ENCODE measurements around the gene CDK5.
"Not testable (repeated sequence)": the region's sequence is repeated elsewhere in the genome, so short reads cannot be mapped to it uniquely, and the experiment has no call there.

The CDK5 gene

GRCh38 chr7:151056666-151057505, 811 bp downstream of the CDK5 start:
- peak; percentile 51 for DNase-seq (ENCODE audit: low spot score)

DNA sequence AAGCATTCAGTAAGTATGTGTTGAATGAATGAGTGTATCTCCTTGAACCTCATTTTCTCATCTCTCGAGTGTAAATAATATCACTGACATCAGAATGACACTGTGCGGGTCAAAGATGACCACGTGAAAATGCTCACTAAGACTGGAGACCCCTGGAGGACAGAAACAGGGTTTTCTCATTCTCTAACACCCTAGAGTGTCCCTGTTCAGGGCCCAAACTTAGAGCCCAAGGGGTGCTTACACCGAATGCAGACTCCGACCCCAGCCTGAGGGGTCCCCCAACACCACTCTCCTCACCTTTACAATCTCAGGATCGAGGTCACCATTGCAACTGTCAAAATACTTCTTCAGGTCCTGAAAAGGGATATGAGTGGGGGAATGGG, 1.4 kb downstream of the CDK5 start:
- no peak for DNase-seq (ENCODE audit: low spot score)

DNA sequence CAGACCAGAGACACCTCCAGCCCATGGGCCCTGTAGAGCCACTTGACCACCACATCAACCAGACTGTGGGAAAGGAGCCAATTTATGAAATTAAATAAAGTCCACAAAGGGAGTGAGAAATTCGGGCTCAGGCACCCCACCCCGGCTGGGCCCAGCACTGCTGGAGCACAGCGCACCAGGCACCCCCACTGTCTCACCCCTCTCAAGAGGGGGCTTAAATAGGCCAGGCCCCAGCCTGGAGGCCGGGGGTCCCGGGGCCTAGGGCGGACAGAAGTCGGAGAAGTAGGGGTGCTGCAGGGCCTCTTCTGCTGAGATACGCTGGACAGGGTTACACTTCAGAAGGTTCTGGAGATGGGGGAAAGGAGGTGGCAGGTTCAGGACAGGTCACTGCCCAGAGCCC, 3.9 kb downstream of the CDK5 start:
- DNase-seq (ENCODE audit: low spot score): no peak

DNA sequence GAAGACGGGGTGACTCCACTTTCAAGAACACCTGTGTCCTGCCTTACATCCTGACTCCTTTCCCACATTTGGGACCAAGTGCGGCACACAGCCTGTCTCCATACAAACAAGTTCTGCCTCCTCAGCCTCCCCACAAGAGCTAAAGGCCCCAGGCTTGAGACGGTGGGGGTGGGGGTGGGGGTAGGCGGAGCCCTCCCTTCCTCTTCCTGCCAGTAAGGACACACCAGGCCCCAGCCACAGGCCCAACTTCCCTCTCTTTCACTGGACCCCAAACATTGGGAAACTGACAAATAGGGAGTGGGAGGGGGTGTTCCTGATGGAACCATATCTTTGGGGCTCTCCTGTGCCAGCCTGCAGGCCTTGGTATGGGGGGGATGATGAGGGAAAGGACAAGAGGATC, 4.6 kb downstream of the CDK5 start:
- no peak for DNase-seq (ENCODE audit: low spot score)

DNA sequence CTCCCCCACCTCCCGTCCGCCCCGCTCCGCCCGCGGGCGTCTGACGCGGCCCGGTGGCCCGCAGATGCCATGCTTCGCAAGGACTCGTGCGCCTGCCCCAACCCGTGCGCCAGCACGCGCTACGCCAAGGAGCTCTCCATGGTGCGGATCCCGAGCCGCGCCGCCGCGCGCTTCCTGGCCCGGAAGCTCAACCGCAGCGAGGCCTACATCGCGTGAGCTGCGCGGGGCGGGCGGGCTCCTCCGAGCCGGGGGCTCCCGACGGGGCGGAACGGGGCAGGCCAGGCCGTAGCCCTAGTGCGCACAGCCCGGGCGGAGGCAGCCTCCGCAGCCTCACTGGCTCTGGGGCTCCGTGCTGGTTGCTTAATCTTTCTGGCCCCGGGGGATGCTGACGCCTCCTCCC, 6.6 kb downstream of the CDK5 start:
- peak; percentile 94 for DNase-seq (ENCODE audit: low spot score)

DNA sequence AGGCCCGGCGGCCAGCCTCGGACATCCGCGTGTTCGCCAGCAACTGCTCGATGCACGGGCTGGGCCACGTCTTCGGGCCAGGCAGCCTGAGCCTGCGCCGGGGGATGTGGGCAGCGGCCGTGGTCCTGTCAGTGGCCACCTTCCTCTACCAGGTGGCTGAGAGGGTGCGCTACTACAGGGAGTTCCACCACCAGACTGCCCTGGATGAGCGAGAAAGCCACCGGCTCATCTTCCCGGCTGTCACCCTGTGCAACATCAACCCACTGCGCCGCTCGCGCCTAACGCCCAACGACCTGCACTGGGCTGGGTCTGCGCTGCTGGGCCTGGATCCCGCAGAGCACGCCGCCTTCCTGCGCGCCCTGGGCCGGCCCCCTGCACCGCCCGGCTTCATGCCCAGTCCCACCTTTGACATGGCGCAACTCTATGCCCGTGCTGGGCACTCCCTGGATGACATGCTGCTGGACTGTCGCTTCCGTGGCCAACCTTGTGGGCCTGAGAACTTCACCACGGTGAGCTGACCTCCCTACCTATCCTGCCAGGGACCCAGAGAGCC, 8.7 kb downstream of the CDK5 start:
- DNase-seq (ENCODE audit: low spot score): no peak

GRCh38 chr7:151047976-151048815, 9.5 kb downstream of the CDK5 start, which contains the start of gene ASIC3:
ASIC3 (plus strand) TSS chr7:151048531; CDS start chr7:151048886, 355 bp downstream.
- DNase-seq (ENCODE audit: low spot score): no peak

GRCh38 chr7:151046603-151047573, 10.8 kb downstream of the CDK5 start:
- no peak for DNase-seq (ENCODE audit: low spot score)

GRCh38 chr7:151045967-151046366, 11.7 kb downstream of the CDK5 start:
- DNase-seq (ENCODE audit: low spot score): no peak

DNA sequence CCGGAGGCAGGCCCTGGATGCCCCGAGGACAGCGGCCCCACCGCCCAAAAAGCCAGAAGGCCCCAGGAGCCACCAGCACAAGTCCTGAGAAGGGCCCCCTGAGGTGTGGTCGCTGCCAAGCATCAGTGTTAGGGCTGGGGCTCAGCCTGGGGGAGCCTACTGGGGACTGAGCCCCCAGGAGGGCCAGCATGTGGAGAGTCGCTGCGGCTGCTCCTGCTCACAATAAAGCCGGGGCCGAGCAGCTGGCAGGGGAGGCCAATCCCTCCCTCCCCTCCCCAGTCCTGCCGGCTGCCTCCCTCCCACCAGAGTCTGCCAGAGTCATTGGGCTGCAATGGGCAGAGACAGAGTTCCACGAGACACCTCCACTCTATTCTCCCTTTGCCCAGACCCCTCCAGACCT, 12.4 kb downstream of the CDK5 start:
- DNase-seq (ENCODE audit: low spot score): no peak

GRCh38 chr7:151043959-151044358, 13.7 kb downstream of the CDK5 start:
- no peak for DNase-seq (ENCODE audit: low spot score)

DNA sequence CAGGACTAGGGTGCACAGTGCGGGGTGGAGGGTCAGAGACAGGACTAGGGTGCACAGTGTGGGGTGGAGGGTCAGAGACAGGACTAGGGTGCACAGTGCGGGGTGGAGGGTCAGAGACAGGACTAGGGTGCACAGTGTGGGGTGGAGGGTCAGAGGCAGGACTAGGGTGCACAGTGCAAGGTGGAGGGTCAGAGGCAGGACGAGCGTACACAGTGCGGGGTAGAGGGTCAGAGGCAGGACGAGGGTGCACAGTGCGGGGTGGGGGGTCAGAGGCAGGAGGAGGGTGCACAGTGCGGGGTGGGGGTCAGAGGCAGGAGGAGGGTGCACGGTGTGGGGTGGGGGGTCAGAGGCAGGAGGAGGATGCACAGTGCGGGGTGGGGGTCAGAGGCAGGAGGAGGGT, 14.2 kb downstream of the CDK5 start:
- DNase-seq (ENCODE audit: low spot score): not testable (repeated sequence)

GRCh38 chr7:151040616-151041375, 16.9 kb downstream of the CDK5 start:
- no peak for DNase-seq (ENCODE audit: low spot score)

DNA sequence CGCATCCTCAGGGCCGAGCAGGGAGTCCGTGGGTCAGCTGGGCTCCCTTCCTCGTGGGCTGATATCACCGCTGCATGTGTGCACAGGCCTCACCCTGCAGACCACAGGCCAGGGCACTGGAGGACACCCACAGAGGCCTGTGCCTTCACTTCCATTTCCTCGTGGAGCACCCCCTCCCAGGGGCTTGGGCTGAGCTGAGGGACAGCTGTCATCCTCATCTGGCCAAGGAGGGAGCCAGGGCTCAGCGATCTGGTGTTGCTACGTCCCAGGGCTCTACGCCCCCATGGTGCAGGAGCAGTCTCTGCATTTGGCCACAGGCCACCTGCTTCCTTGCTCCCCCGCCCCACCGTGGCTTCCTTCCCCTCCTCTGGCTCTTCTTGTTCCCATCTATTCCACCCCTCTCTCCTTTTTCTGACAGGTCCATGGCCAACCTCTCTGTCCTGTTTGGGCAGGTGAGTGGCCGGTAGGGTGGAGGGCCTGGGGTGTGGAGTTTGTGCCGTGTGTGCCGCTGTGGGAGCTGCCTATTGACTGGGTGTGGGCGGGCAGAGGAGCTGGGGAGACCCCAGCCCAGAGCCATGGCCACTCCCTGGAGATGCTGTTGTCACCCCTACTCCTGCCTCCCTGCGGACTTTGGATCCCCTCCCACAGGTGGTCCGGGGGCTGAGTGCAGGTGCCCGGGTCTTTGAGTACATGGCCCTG, 17.7 kb downstream of the CDK5 start:
- DNase-seq (ENCODE audit: low spot score): no peak

DNA sequence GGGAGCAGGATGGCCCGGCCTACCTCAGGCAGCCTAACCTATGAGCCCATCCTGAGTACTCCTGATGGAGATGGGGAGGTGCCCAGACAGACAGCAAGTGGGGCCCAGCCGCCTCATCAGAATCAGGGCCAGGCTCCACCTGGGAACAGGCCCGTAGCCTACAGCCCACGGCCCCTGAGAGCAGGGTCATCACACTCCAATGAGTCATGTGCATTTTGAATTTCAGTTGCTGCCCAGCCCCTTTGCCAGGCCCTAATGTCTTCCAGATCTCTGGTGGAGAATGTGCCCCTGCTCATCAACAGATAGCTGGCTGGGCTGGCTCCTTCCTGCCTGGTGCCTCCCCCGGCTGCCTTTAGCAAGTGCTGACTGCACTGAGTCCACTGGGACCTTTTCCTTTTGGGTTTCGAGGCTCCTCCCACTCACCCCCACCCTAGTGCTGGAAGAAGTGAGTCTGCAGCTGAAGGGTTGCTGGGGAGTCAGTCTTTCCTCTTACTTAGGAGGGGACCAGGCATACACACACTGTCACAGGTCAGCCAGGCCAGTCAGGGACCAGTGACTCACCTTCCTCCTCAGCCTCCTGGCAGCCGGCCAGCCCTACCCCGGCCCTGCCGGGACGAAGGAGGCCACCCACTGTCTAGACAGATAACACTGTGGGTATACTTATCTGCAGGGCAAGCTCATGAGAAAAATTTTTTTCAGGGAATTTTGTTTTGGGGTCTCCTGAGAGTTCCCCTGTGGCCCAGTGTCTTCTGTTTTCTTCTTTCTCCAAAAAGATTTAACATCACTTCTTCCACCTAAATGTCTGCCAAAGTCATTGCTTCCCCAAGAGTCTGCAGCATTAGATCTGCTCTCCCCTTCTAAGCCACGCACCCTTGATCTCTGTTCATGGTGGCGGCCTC, 18.5 kb downstream of the CDK5 start:
- DNase-seq (ENCODE audit: low spot score): peak; percentile 51

GRCh38 chr7:151035902-151036301, 21.8 kb downstream of the CDK5 start:
- no peak for DNase-seq (ENCODE audit: low spot score)

GRCh38 chr7:151035026-151035717, 22.5 kb downstream of the CDK5 start:
- DNase-seq (ENCODE audit: low spot score): no peak

DNA sequence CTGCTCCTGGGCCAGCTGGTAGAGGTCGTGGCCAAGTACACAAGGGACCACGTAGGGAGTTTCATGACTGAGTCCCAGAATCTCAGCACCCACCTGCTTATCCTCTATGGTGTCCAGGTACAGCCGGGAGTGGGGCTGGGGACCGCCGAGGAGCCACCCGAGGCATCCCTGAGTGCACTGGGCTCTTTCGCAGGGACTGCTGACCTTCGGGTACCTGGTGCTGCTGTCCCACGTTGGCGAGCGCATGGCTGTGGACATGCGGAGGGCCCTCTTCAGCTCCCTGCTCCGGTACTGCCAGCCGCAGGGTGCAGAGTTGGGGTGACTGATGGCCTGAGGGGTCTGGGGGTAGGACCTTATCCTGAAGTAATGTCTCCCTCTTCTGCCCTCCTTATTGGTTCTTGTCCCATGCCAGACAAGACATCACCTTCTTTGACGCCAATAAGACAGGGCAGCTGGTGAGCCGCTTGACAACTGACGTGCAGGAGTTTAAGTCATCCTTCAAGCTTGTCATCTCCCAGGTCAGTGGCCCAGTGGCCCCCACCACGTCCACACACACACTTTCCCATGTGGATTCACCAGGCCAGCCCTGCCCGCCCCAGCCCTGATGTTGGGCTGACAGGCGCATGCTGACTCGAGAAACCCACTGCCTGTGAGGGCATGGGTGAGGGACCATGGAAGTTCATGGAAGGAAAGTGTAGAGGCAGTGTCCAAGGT, 23.2 kb downstream of the CDK5 start:
- no peak for DNase-seq (ENCODE audit: low spot score)
